Left ventricle myocardium inferior (tissue), 1 donor: ENCODE data around the gene FLRT1. TPM values are rescaled to one million over a fixed set of nuclear protein-coding genes. Genes with fewer than 3 reads are reported as not detected.

Experiments used
- DNase-seq: peaks from one replicate; pipeline ENCODE4 v3.0.0-alpha.2; 2020
- H3K27ac ChIP-seq: fragments of 200-600 bp; replicated peaks from 2 replicates; pipeline ENCODE4 v1.8.0; 2021
- H3K27me3 ChIP-seq: fragments of 200-600 bp; 2 replicates; pipeline ENCODE4 v1.8.0; 2021; ENCODE audit warnings: low read depth
- H3K36me3 ChIP-seq: fragments of 200-600 bp; 2 replicates; pipeline ENCODE4 v1.8.0; 2021
- H3K4me1 ChIP-seq: fragments of 200-600 bp; 2 replicates; pipeline ENCODE4 v1.8.0; 2021
- H3K4me3 ChIP-seq: fragments of 200-600 bp; 2 replicates; pipeline ENCODE4 v1.8.0; 2021; ENCODE audit warnings: mild to moderate bottlenecking, moderate library complexity
- H3K9me3 ChIP-seq: fragments of 200-600 bp; replicated peaks from 2 replicates; pipeline ENCODE4 v1.8.0; 2021
- intact Hi-C: fragments of 100-400 bp; cut with micrococcal nuclease; formaldehyde crosslinking; loops from one replicate; pipeline ENCODE4 v1.11.0; 2022
- total RNA-seq: library from RNA; stranded (reverse); fragmentation: NEBNext Ultra II Directional; extraction: Animal tissue kit (Norgen Biotek cat#: 25700); gene quantifications from one replicate; pipeline ENCODE4 v1.2.1, GENCODE V29; 2021
- TF ChIP-seq, protein P1 (sequence below): fragments of 200-600 bp; IDR thresholded peaks from 2 replicates; pipeline ENCODE4 v1.8.0; 2021; ENCODE audit warnings: antibody characterized with exemption, mild to moderate bottlenecking, borderline replicate concordance
- donor health status: DM: no; HTN: yes; CAD: no; lungs with severe emphysema.

Gene FLRT1
- total RNA-seq, 1 donor from 2014 or later = 0.44 TPM

- Histone ChIP-seq H3K4me3 (no peak overlapping the region), H3K27me3 (no peaks in the 10 kb centered on the region), H3K9me3 (no peaks in the 10 kb centered on the region), H3K27ac (no peak overlapping the region), H3K4me1 (peaks cover 60% of the 10 kb centered on the region), H3K36me3 (no peaks in the 10 kb centered on the region)
- no peak for DNase-seq
- TF ChIP-seq, protein P1, sequence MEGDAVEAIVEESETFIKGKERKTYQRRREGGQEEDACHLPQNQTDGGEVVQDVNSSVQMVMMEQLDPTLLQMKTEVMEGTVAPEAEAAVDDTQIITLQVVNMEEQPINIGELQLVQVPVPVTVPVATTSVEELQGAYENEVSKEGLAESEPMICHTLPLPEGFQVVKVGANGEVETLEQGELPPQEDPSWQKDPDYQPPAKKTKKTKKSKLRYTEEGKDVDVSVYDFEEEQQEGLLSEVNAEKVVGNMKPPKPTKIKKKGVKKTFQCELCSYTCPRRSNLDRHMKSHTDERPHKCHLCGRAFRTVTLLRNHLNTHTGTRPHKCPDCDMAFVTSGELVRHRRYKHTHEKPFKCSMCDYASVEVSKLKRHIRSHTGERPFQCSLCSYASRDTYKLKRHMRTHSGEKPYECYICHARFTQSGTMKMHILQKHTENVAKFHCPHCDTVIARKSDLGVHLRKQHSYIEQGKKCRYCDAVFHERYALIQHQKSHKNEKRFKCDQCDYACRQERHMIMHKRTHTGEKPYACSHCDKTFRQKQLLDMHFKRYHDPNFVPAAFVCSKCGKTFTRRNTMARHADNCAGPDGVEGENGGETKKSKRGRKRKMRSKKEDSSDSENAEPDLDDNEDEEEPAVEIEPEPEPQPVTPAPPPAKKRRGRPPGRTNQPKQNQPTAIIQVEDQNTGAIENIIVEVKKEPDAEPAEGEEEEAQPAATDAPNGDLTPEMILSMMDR = no peak
- intact Hi-C loops = no loop called here
These were observed 36.1 kb downstream of the FLRT1 start for GRCh38 chr11:64071849-64072248.

DNA sequence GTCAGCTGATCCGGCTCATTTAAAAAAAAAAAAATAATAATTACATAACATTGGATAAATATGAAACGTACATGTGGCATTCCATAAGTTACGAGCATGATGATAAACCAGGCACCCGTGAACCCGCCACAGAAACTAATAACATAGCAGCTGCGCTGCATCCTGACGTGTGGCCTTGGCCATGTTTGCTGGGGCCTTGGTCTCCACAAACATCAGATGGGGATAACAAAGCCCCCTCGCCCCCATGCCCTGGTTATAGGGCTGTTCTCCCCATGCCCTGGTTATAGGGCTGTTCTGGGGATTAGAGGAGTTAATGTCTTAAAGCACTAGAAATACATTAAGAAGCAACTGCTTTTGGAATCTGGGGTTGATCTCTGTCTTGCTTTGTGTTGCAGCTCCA is 36.7 kb downstream of the FLRT1 start:
- no peaks in the 10 kb centered on the region for H3K27me3 ChIP-seq
- TF ChIP-seq, protein P1 = no peak
- H3K27ac ChIP-seq = no peak overlapping the region
- intact Hi-C loops = no loop called here
- no peaks in the 10 kb centered on the region for H3K36me3 ChIP-seq
- no peak overlapping the region for H3K4me3 ChIP-seq
- peaks cover 65% of the 10 kb centered on the region for H3K4me1 ChIP-seq
- DNase-seq = no peak
- H3K9me3 ChIP-seq = no peaks in the 10 kb centered on the region

DNA sequence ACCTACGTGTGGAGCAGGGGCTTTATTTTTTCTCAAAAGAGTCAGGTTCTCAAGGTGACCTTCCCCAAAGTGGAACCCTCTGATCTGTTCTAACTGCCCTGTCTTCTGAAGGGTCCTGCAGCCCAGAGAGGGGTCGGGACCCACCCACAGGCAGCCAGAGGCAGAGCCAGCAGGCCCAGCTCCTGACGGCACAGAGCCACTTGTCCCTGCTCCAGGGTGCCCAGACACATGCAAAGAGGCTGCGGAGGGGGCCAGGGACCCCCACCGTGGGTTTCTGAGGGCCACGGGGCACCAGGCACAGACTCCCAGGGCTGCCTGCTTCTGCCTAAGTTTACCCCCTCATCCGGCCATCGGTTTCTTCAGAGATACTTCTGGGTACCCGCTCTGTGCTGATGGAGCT is 37.1 kb downstream of the FLRT1 start:
- H3K9me3 ChIP-seq = no peaks in the 10 kb centered on the region
- H3K27ac ChIP-seq = no peak overlapping the region
- intact Hi-C loops = no loop called here
- TF ChIP-seq, protein P1 = no peak
- peaks cover 70% of the 10 kb centered on the region for H3K4me1 ChIP-seq
- no peaks in the 10 kb centered on the region for H3K27me3 ChIP-seq
- DNase-seq = no peak
- H3K36me3 ChIP-seq = no peaks in the 10 kb centered on the region
- no peak overlapping the region for H3K4me3 ChIP-seq

DNA sequence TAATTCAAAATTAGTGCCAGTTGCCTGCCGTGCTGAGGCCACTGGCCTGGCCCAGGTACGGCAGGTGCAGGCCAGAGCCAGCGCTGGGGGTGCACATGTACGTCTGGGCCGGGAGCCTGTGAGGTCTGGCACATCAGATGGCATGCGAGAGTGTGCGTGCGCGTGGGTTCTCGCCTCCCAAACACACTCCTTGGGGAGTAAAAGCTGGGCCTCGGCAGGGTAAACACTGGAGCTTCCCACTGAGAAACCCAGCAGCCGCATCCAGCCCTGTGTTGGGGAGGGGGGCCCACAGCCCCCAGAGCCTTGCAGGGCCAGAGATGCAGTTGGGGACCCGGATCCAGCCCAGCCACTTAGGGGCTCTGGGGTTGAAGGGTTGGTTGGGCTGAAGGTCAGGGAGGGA is 37.8 kb downstream of the FLRT1 start:
- no peak overlapping the region for H3K4me3 ChIP-seq
- intact Hi-C loops = no loop called here
- DNase-seq = no peak
- H3K27me3 ChIP-seq = no peaks in the 10 kb centered on the region
- TF ChIP-seq, protein P1 = no peak
- H3K9me3 ChIP-seq = no peaks in the 10 kb centered on the region
- peaks cover 76% of the 10 kb centered on the region for H3K4me1 ChIP-seq
- no peaks in the 10 kb centered on the region for H3K36me3 ChIP-seq
- H3K27ac ChIP-seq = no peak overlapping the region

GRCh38 chr11:64074239-64074638 is 38.5 kb downstream of the FLRT1 start:
- Histone ChIP-seq H3K4me1 (peaks cover 80% of the 10 kb centered on the region), H3K27ac (no peak overlapping the region), H3K9me3 (no peaks in the 10 kb centered on the region), H3K27me3 (no peaks in the 10 kb centered on the region), H3K4me3 (no peak overlapping the region), H3K36me3 (no peaks in the 10 kb centered on the region)
- intact Hi-C loops = no loop called here
- TF ChIP-seq, protein P1 = no peak
- DNase-seq = no peak

DNA sequence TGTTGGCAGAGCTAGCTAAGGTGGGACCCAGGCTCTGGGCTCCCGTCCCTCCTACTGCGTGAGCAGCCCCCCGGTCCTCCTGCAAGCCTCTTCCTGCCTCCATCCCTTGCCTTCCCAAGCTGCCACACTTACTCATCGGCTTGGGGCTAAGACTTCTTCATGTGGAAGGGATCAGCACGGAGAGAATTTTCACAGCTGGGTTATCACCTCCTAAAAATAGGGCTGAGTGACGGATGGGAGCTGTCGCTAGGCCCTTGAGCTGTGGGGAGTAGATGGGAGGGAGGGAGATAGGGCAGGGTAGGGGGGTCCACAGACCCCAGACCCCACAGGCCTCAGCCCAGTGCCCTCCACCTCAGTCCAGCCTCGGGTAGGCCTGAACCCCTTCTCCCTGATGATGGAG is 41.0 kb downstream of the FLRT1 start:
- Histone ChIP-seq H3K36me3 (no peaks in the 10 kb centered on the region), H3K27ac (no peak overlapping the region), H3K4me3 (no peak overlapping the region), H3K9me3 (no peaks in the 10 kb centered on the region), H3K4me1 (peaks cover 71% of the 10 kb centered on the region), H3K27me3 (no peaks in the 10 kb centered on the region)
- intact Hi-C loops = no loop called here
- DNase-seq = no peak
- TF ChIP-seq, protein P1 = no peak
